AML-193 (cell line): Measurements from ENCODE around the gene PTH.

Source experiments
- DNase-seq, 2 experiments: peaks; one replicate each; lab custom pipeline; 2025; lab: John Stamatoyannopoulos, UW

Gene PTH

GRCh38 chr11:13495929-13496328 lies at the start of gene PTH:
Gene PTH, minus strand, starts transcription at chr11:13495997. Its CDS starts 3,142 bp downstream, at chr11:13492855.
- DNase-seq, result no peak

GRCh38 chr11:13538044-13538443 lies 42.2 kb upstream of the PTH start:
- DNase-seq, result no peak

- DNase-seq, result no peak
Observed at GRCh38 chr11:13535819-13536218, 40.0 kb upstream of the PTH start.

- no peak for DNase-seq
Observed at GRCh38 chr11:13534358-13534757, 38.6 kb upstream of the PTH start.

- DNase-seq, result no peak
Observed at GRCh38 chr11:13525257-13525656, 29.5 kb upstream of the PTH start.

GRCh38 chr11:13503393-13503792 lies 7.6 kb upstream of the PTH start:
- no peak for DNase-seq

GRCh38 chr11:13502492-13502891 lies 6.7 kb upstream of the PTH start:
- no peak for DNase-seq

GRCh38 chr11:13494051-13494450 lies 1.7 kb downstream of the PTH start:
- no peak for DNase-seq

- peak; percentile 45 to 46 for DNase-seq
Observed at GRCh38 chr11:13487661-13488030, 8.2 kb downstream of the PTH start.

GRCh38 chr11:13486926-13487660 lies 8.7 kb downstream of the PTH start:
- peak; percentile 49 to 56 for DNase-seq

GRCh38 chr11:13480198-13480597 lies 15.6 kb downstream of the PTH start:
- DNase-seq, result no peak

- DNase-seq, result no peak
Observed at GRCh38 chr11:13479688-13480087, 16.1 kb downstream of the PTH start.

GRCh38 chr11:13475091-13475490 lies 20.7 kb downstream of the PTH start:
- no peak for DNase-seq

- DNase-seq, result no peak
Observed at GRCh38 chr11:13473013-13473722, 22.6 kb downstream of the PTH start.

GRCh38 chr11:13468750-13469149 lies 27.0 kb downstream of the PTH start:
- no peak for DNase-seq

- peak; percentile 17 to 41 for DNase-seq
Observed at GRCh38 chr11:13465909-13466371, 29.9 kb downstream of the PTH start.

- DNase-seq, result peak; percentile 8 to 25
Observed at GRCh38 chr11:13463779-13464290, 32.0 kb downstream of the PTH start.

GRCh38 chr11:13462901-13463778 lies 32.7 kb downstream of the PTH start, which contains the start of gene BTBD10:
Gene BTBD10, minus strand, starts transcription at chr11:13463222. Its CDS starts 18,098 bp downstream, at chr11:13445124.
- DNase-seq, result peak; percentile 82 to 87

GRCh38 chr11:13462311-13462900 lies 33.4 kb downstream of the PTH start:
- DNase-seq, result peak; percentile 16 to 30

- no peak for DNase-seq
Observed at GRCh38 chr11:13461291-13461690, 34.5 kb downstream of the PTH start.

- DNase-seq, result no peak
Observed at GRCh38 chr11:13450832-13451397, 44.9 kb downstream of the PTH start.
